Mesendoderm (in vitro differentiated cells): ENCODE measurements around the gene DNMT3B.

Experiments
- DNase-seq: peaks from one replicate; pipeline ENCODE4 v3.0.0; 2013
- H2AK5ac ChIP-seq: 2 replicates; pipeline ENCODE4 v1.6.1; 2013; ENCODE audit warnings: low read length, inconsistent platforms
- H2BK120ac ChIP-seq: 2 replicates; pipeline ENCODE4 v1.6.1; 2013; ENCODE audit warnings: low read depth, mild to moderate bottlenecking, low read length, moderate library complexity, mixed read lengths
- H2BK15ac ChIP-seq: replicated peaks from 2 replicates; pipeline ENCODE4 v1.6.1; 2013; ENCODE audit warnings: low read depth, mild to moderate bottlenecking, moderate library complexity
- H2BK5ac ChIP-seq: 2 replicates; pipeline ENCODE4 v1.6.1; 2013; ENCODE audit warnings: low read length, inconsistent platforms
- H3K18ac ChIP-seq: 2 replicates; pipeline ENCODE4 v1.6.1; 2013; ENCODE audit warnings: mild to moderate bottlenecking, low read length, mixed read lengths
- H3K23ac ChIP-seq: one replicate; pipeline ENCODE4 v1.6.1; 2013; ENCODE audit warnings: low read length
- H3K27ac ChIP-seq: 2 replicates; pipeline ENCODE4 v1.5.1; 2013; ENCODE audit warnings: low read depth, mild to moderate bottlenecking, inconsistent platforms, low read length, moderate library complexity
- H3K27me3 ChIP-seq: 2 replicates; pipeline ENCODE4 v1.6.1; 2013; ENCODE audit warnings: low read length, control low read depth, mild to moderate bottlenecking, inconsistent platforms; ENCODE audit not compliant: insufficient read depth, poor library complexity
- H3K36me3 ChIP-seq: 2 replicates; pipeline ENCODE4 v1.6.1; 2013; ENCODE audit warnings: low read length, inconsistent platforms; ENCODE audit not compliant: control insufficient read depth, insufficient read depth
- H3K4ac ChIP-seq: one replicate; pipeline ENCODE4 v1.6.1; 2013; ENCODE audit warnings: low read depth, mild to moderate bottlenecking, low read length, moderate library complexity
- H3K4me1 ChIP-seq: 2 replicates; pipeline ENCODE4 v1.6.1; 2013; ENCODE audit warnings: low read depth, low read length, inconsistent platforms; ENCODE audit not compliant: control insufficient read depth
- H3K4me2 ChIP-seq: 2 replicates; pipeline ENCODE4 v1.6.1; 2013; ENCODE audit warnings: low read length
- H3K4me3 ChIP-seq: 2 replicates; pipeline ENCODE4 v1.5.1; 2013; ENCODE audit warnings: mild to moderate bottlenecking, low read length
- H3K56ac ChIP-seq: one replicate; pipeline ENCODE4 v1.6.1; 2013; ENCODE audit warnings: low read length
- H3K79me1 ChIP-seq: 2 replicates; pipeline ENCODE4 v1.6.1; 2013; ENCODE audit warnings: low read length, inconsistent platforms
- H3K79me2 ChIP-seq: 2 replicates; pipeline ENCODE4 v1.6.1; 2013; ENCODE audit warnings: mild to moderate bottlenecking, low read length; ENCODE audit not compliant: control insufficient read depth, insufficient read depth
- H3K9ac ChIP-seq: 2 replicates; pipeline ENCODE4 v1.6.1; 2013; ENCODE audit warnings: low read length, inconsistent platforms
- H4K5ac ChIP-seq: one replicate; pipeline ENCODE4 v1.6.1; 2013; ENCODE audit warnings: low read length
- H4K8ac ChIP-seq: one replicate; pipeline ENCODE4 v1.6.1; 2013; ENCODE audit warnings: low read depth, mild to moderate bottlenecking, control low read depth, low read length, moderate library complexity
- WGBS: extraction: QIAGEN DNeasy Blood & Tissue Kit; methylation state at CpG from one replicate; pipeline ENCODE4 v1.1.7; 2013; ENCODE audit warnings: low lambda C conversion rate, missing lambda C conversion rate; ENCODE audit not compliant: insufficient coverage; ENCODE audit errors: extremely low coverage; 5-methylcytosine and 5-hydroxymethylcytosine counted together

The DNMT3B gene

GRCh38 chr20:32798046-32798981 is 36.1 kb downstream of the DNMT3B start:
- Histone ChIP-seq H3K4me2 (no peak overlapping the region), H3K27me3 (no peaks in the 10 kb centered on the region), H3K4me3 (no peak overlapping the region), H2BK120ac (no peak overlapping the region), H3K79me1 (peaks cover 8% of the 10 kb centered on the region), H3K79me2 (no peaks in the 10 kb centered on the region), H2AK5ac (no peak overlapping the region), H3K4me1 (no peaks in the 10 kb centered on the region), H4K5ac (no peak overlapping the region), H3K56ac (no peak overlapping the region), H3K36me3 (peaks cover 53% of the 10 kb centered on the region), H4K8ac (no peak overlapping the region), H3K4ac (no peak overlapping the region), H3K18ac (no peak overlapping the region), H3K23ac (no peak overlapping the region), H2BK5ac (no peak overlapping the region), H3K27ac (no peak overlapping the region), H2BK15ac (no peak overlapping the region), H3K9ac (no peak overlapping the region)
- DNase-seq = no peak
- WGBS = no CpG with 5 or more reads among the region's 23 CpGs

- Histone ChIP-seq H2BK120ac (no peak overlapping the region), H4K8ac (no peak overlapping the region), H3K18ac (no peak overlapping the region), H4K5ac (no peak overlapping the region), H3K79me1 (peaks cover 17% of the 10 kb centered on the region), H3K9ac (no peak overlapping the region), H2BK5ac (no peak overlapping the region), H3K27me3 (no peaks in the 10 kb centered on the region), H2BK15ac (no peak overlapping the region), H3K27ac (no peak overlapping the region), H3K4me2 (no peak overlapping the region), H3K4me1 (peaks cover 24% of the 10 kb centered on the region), H3K56ac (no peak overlapping the region), H3K4ac (no peak overlapping the region), H3K36me3 (peaks cover 56% of the 10 kb centered on the region), H3K23ac (no peak overlapping the region), H3K79me2 (peaks cover 2% of the 10 kb centered on the region), H3K4me3 (no peak overlapping the region), H2AK5ac (no peak overlapping the region)
- no peak for DNase-seq
- no CpG with 5 or more reads among the region's 2 CpGs for WGBS
Observed at GRCh38 chr20:32803092-32803491, 40.9 kb downstream of the DNMT3B start.

GRCh38 chr20:32804022-32804715 is 42.0 kb downstream of the DNMT3B start:
- H4K5ac ChIP-seq = no peak overlapping the region
- H3K4me3 ChIP-seq = no peak overlapping the region
- H3K56ac ChIP-seq = peak overlapping the region; percentile 22
- no peak overlapping the region for H3K4me2 ChIP-seq
- H3K23ac ChIP-seq = no peak overlapping the region
- no CpG with 5 or more reads among the region's 8 CpGs for WGBS
- no peak overlapping the region for H4K8ac ChIP-seq
- no peak overlapping the region for H2BK15ac ChIP-seq
- no peak for DNase-seq
- H3K4me1 ChIP-seq = peaks cover 24% of the 10 kb centered on the region
- peaks cover 17% of the 10 kb centered on the region for H3K79me1 ChIP-seq
- H3K18ac ChIP-seq = no peak overlapping the region
- H3K27me3 ChIP-seq = no peaks in the 10 kb centered on the region
- no peak overlapping the region for H2BK120ac ChIP-seq
- peak overlapping the region; percentile 6 for H3K9ac ChIP-seq
- peak overlapping the region; percentile 18 for H3K27ac ChIP-seq
- peaks cover 56% of the 10 kb centered on the region for H3K36me3 ChIP-seq
- H3K79me2 ChIP-seq = peaks cover 2% of the 10 kb centered on the region
- H2AK5ac ChIP-seq = no peak overlapping the region
- no peak overlapping the region for H3K4ac ChIP-seq
- no peak overlapping the region for H2BK5ac ChIP-seq

- no peak overlapping the region for H3K9ac ChIP-seq
- peaks cover 17% of the 10 kb centered on the region for H3K79me1 ChIP-seq
- H2BK15ac ChIP-seq = no peak overlapping the region
- H3K27ac ChIP-seq = no peak overlapping the region
- DNase-seq = peak; percentile 41
- no CpG with 5 or more reads among the region's 3 CpGs for WGBS
- peaks cover 57% of the 10 kb centered on the region for H3K36me3 ChIP-seq
- peak overlapping the region; percentile 38 for H2BK5ac ChIP-seq
- no peak overlapping the region for H4K5ac ChIP-seq
- H3K4me3 ChIP-seq = no peak overlapping the region
- no peak overlapping the region for H3K18ac ChIP-seq
- peaks cover 24% of the 10 kb centered on the region for H3K4me1 ChIP-seq
- peaks cover 2% of the 10 kb centered on the region for H3K79me2 ChIP-seq
- H3K27me3 ChIP-seq = no peaks in the 10 kb centered on the region
- H3K23ac ChIP-seq = no peak overlapping the region
- H4K8ac ChIP-seq = no peak overlapping the region
- peak overlapping the region; percentile 9 for H3K4me2 ChIP-seq
- no peak overlapping the region for H2BK120ac ChIP-seq
- peak overlapping the region; percentile 68 for H3K56ac ChIP-seq
- no peak overlapping the region for H2AK5ac ChIP-seq
- no peak overlapping the region for H3K4ac ChIP-seq
Observed at GRCh38 chr20:32804817-32805216, 42.6 kb downstream of the DNMT3B start.

GRCh38 chr20:32805721-32806120 is 43.5 kb downstream of the DNMT3B start:
- H3K27ac ChIP-seq = no peak overlapping the region
- H3K36me3 ChIP-seq = peaks cover 58% of the 10 kb centered on the region
- no peak overlapping the region for H3K9ac ChIP-seq
- no peak overlapping the region for H3K4me2 ChIP-seq
- no peak overlapping the region for H2AK5ac ChIP-seq
- H3K79me1 ChIP-seq = peaks cover 14% of the 10 kb centered on the region
- no peaks in the 10 kb centered on the region for H3K27me3 ChIP-seq
- peaks cover 2% of the 10 kb centered on the region for H3K79me2 ChIP-seq
- DNase-seq = no peak
- no peak overlapping the region for H4K8ac ChIP-seq
- WGBS = no CpG with 5 or more reads among the region's 8 CpGs
- H3K4me3 ChIP-seq = no peak overlapping the region
- H2BK5ac ChIP-seq = no peak overlapping the region
- H3K56ac ChIP-seq = no peak overlapping the region
- no peak overlapping the region for H2BK15ac ChIP-seq
- H3K23ac ChIP-seq = no peak overlapping the region
- H4K5ac ChIP-seq = no peak overlapping the region
- H3K18ac ChIP-seq = no peak overlapping the region
- H2BK120ac ChIP-seq = no peak overlapping the region
- H3K4me1 ChIP-seq = peaks cover 24% of the 10 kb centered on the region
- no peak overlapping the region for H3K4ac ChIP-seq
